ENCODE measurements around the gene DUSP10. TPM values are rescaled to one million over a fixed set of nuclear protein-coding genes. Genes with fewer than 3 reads are reported as not detected.

DUSP10 gene
- total RNA-seq, 2 donors from 2014 or later = 5.8 to 13.6 TPM

GRCh38 chr1:221692643-221693042, 49.2 kb downstream of the DUSP10 start:
- no peaks in the 10 kb centered on the region for H3K4me1 ChIP-seq (replicated peaks)
- DNase-seq (ENCODE audit: low spot score) = no peak
- H3K27me3 ChIP-seq (replicated peaks; ENCODE audit: insufficient read depth) = no peaks in the 10 kb centered on the region
- H3K27ac ChIP-seq = no peak overlapping the region
- no peaks in the 10 kb centered on the region for H3K36me3 ChIP-seq
- 72% methylated on average over 2 of the region's 2 CpGs for WGBS
- intact Hi-C loops (cut with DNase I) = no loop called here
- no peak overlapping the region for H3K4me3 ChIP-seq
- H3K9me3 ChIP-seq = no peaks in the 10 kb centered on the region
- TF ChIP-seq POLR2AphosphoS5 (IDR thresholded peaks at IDR 0.05) (no peak), POLR2A (IDR thresholded peaks at IDR 0.05) (no peak), CTCF (IDR thresholded peaks at IDR 0.05) (no peak)

DNA sequence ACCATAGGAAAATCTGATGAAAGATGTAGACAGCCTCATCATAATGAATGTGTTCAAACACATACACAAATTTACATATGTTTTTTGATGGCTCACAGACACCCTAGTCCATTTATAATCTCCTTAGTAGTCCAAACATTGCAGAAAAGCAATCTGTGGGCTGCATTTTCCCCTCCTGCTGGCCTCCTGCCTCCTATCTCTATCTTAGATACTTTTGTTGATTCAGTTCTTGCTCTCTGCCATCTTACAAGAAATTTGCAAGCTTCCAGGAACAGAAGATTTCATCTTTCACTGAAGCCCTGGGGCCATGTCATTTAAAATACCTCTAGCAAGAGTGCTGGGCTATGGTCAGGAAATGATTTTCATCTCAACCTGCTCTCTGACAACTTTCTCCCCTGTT, 50.6 kb downstream of the DUSP10 start:
- intact Hi-C loops (cut with DNase I) = no loop called here
- DNase-seq (ENCODE audit: low spot score) = no peak

GRCh38 chr1:221690858-221691257, 51.0 kb downstream of the DUSP10 start:
- Histone ChIP-seq H3K4me1 (replicated peaks) (no peaks in the 10 kb centered on the region), H3K9me3 (no peaks in the 10 kb centered on the region), H3K4me3 (no peak overlapping the region), H3K27ac (no peak overlapping the region), H3K27me3 (replicated peaks; ENCODE audit: insufficient read depth) (no peaks in the 10 kb centered on the region), H3K36me3 (no peaks in the 10 kb centered on the region)
- 73% methylated on average over 1 of the region's 1 CpG for WGBS
- TF ChIP-seq POLR2A (IDR thresholded peaks at IDR 0.05) (no peak), CTCF (IDR thresholded peaks at IDR 0.05) (no peak), POLR2AphosphoS5 (IDR thresholded peaks at IDR 0.05) (no peak)
- intact Hi-C loops (cut with DNase I) = no loop called here
- no peak for DNase-seq (ENCODE audit: low spot score)

More for the DNA sequence above, 50.6 kb downstream of the DUSP10 start:
- no peaks in the 10 kb centered on the region for H3K36me3 ChIP-seq
- H3K27ac ChIP-seq = no peak overlapping the region
- H3K4me1 ChIP-seq (replicated peaks) = no peaks in the 10 kb centered on the region
- no peak overlapping the region for H3K4me3 ChIP-seq
- TF ChIP-seq POLR2AphosphoS5 (IDR thresholded peaks at IDR 0.05) = no peak
- no peak for TF ChIP-seq POLR2A (IDR thresholded peaks at IDR 0.05)
- TF ChIP-seq CTCF (IDR thresholded peaks at IDR 0.05) = no peak
- no peaks in the 10 kb centered on the region for H3K27me3 ChIP-seq (replicated peaks; ENCODE audit: insufficient read depth)
- no peaks in the 10 kb centered on the region for H3K9me3 ChIP-seq

DNA sequence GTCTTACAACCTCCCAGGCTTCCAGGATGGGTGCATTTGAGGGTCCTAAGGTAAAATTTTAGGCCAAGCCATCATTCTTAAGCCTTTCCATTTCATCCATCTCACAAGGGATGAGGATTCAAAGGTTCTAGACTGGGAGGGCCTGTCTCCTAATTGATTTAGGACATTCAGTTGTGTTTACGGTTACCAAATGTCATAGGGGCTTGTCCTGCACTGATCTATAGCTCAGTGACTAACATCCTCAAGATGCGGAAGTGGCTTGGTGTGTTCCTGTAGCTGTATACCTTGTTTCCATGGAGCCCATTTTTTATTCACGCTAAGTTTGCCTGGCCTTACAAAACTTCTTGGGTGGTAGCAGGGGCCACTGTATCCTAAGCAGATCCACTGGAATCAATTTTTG, 52.8 kb downstream of the DUSP10 start:
- intact Hi-C loops (cut with DNase I) = no loop called here
- Histone ChIP-seq H3K27me3 (replicated peaks; ENCODE audit: insufficient read depth) (no peaks in the 10 kb centered on the region), H3K4me3 (no peak overlapping the region), H3K36me3 (no peaks in the 10 kb centered on the region), H3K9me3 (no peaks in the 10 kb centered on the region), H3K4me1 (replicated peaks) (no peaks in the 10 kb centered on the region), H3K27ac (no peak overlapping the region)
- TF ChIP-seq POLR2AphosphoS5 (IDR thresholded peaks at IDR 0.05) = no peak
- TF ChIP-seq CTCF (IDR thresholded peaks at IDR 0.05) = no peak
- TF ChIP-seq POLR2A (IDR thresholded peaks at IDR 0.05) = no peak
- DNase-seq (ENCODE audit: low spot score) = no peak
- 80% methylated on average over 3 of the region's 3 CpGs for WGBS

- Histone ChIP-seq H3K4me3 (no peak overlapping the region), H3K9me3 (no peaks in the 10 kb centered on the region), H3K27ac (no peak overlapping the region), H3K4me1 (replicated peaks) (no peaks in the 10 kb centered on the region), H3K27me3 (replicated peaks; ENCODE audit: insufficient read depth) (no peaks in the 10 kb centered on the region), H3K36me3 (no peaks in the 10 kb centered on the region)
- intact Hi-C loops (cut with DNase I) = no loop called here
- no peak for DNase-seq (ENCODE audit: low spot score)
- 80% methylated on average over 1 of the region's 1 CpG for WGBS
- TF ChIP-seq CTCF (IDR thresholded peaks at IDR 0.05) (no peak), POLR2A (IDR thresholded peaks at IDR 0.05) (no peak), POLR2AphosphoS5 (IDR thresholded peaks at IDR 0.05) (no peak)
These were observed 53.4 kb downstream of the DUSP10 start for GRCh38 chr1:221688488-221688843.

Measured in prostate gland (tissue), 2 donors.